Measurements from ENCODE around the gene NPC1L1. TPM values are rescaled to one million over a fixed set of nuclear protein-coding genes. Genes with fewer than 3 reads are reported as not detected.

Gene NPC1L1
- total and polyA plus RNA-seq, 2 of the 4 experiments (the other 2 are of a cell fraction): 0.07 TPM; not detected in 1

- Histone ChIP-seq H2AK9ac (replicated peaks; ENCODE audit: low read depth, low read length, poor library complexity) (peak overlapping the region; percentile 70), H3K56ac (ENCODE audit: extremely low read depth, insufficient read depth, low read length) (0 out of 2 replicates have a peak overlapping the region, but pooled peaks have one; percentile 45), H3K9me3 (ENCODE audit: control insufficient read depth, insufficient read depth, low read length) (no peaks in the 10 kb centered on the region), H3K4ac (ENCODE audit: low read depth, low read length) (0 out of 2 replicates have a peak overlapping the region, but pooled peaks have one; percentile 15), H3K18ac (ENCODE audit: low read depth, low read length) (no peak overlapping the region), H2BK120ac (ENCODE audit: low read depth, low read length) (no peak overlapping the region), H3K4me2 (ENCODE audit: low read depth, low read length) (peak overlapping the region; percentile 100), H4K8ac (ENCODE audit: low read depth in 2 of 2, low read length in 2 of 2) (peak overlapping the region; percentile 82 to 95), H2AK5ac (ENCODE audit: low read depth, low read length) (peak overlapping the region; percentile 93), H3K23ac (ENCODE audit: low read depth, low read length) (0 out of 2 replicates have a peak overlapping the region, but pooled peaks have one; percentile 29), H2BK15ac (ENCODE audit: low read depth, low read length) (no peak overlapping the region), H3K9ac (ENCODE audit: low read depth, low read length) (peak overlapping the region; percentile 85), H3K36me3 (ENCODE audit: control insufficient read depth, insufficient read depth, low read length) (peaks cover 54% of the 10 kb centered on the region), H3K27me3 (ENCODE audit: control insufficient read depth, insufficient read depth, low read length) (no peaks in the 10 kb centered on the region), H2AFZ (replicated peaks; ENCODE audit: low read length, poor library complexity) (no peak overlapping the region), H2BK20ac (ENCODE audit: low read depth, low read length) (no peak overlapping the region), H3K9me1 (ENCODE audit: insufficient read depth, low read length) (peaks cover 13% of the 10 kb centered on the region), H3K14ac (replicated peaks; ENCODE audit: low read depth, low read length) (peak overlapping the region; percentile 59; the same call in 1 of the 2 replicates), H3K4me3 (ENCODE audit: insufficient read depth, low read depth, low read length) (peak overlapping the region; percentile 93), H3K4me1 (ENCODE audit: control insufficient read depth, insufficient read depth, low read length) (peaks cover 5% of the 10 kb centered on the region), H4K20me1 (ENCODE audit: insufficient read depth, low read length) (peaks cover 9% of the 10 kb centered on the region), H3K79me1 (ENCODE audit: low read depth in 1 of 2, low read length in 2 of 2) (peaks cover 53 to 63% of the 10 kb centered on the region in 2 experiments), H4K91ac (ENCODE audit: insufficient read depth, low read depth, low read length) (no peak overlapping the region; the same call in 1 of the 2 replicates), H2BK5ac (ENCODE audit: low read depth, low read length, poor library complexity, severe bottlenecking) (no peak overlapping the region), H3K27ac (ENCODE audit: insufficient read depth, low read length) (peak overlapping the region; percentile 7; the same call in 1 of the 2 replicates), H4K5ac (ENCODE audit: low read depth, low read length) (no peak overlapping the region)
- ATAC-seq (ENCODE audit: low read depth) (no peak), DNase-seq (no peak)
- TF ChIP-seq RCOR1 (IDR thresholded peaks at IDR 0.05; ENCODE audit: insufficient replicate concordance, low read length) (no peak), RFX5 (IDR thresholded peaks at IDR 0.05; ENCODE audit: low read depth, low read length) (no peak), CTCF (conservative IDR thresholded peaks at IDR 0.05; ENCODE audit: low read depth, low read length) (no peak), MAZ (IDR thresholded peaks at IDR 0.05; ENCODE audit: borderline replicate concordance, low read depth, low read length) (no peak), MAFK (IDR thresholded peaks at IDR 0.05; ENCODE audit: low read depth, low read length) (no peak), FOS (IDR thresholded peaks at IDR 0.05; ENCODE audit: low read depth, low read length) (no peak), USF2 (IDR thresholded peaks at IDR 0.05; ENCODE audit: low read depth, low read length) (no peak), CHD1 (IDR thresholded peaks at IDR 0.05; ENCODE audit: low read depth, low read length) (no peak), POLR2A (IDR thresholded peaks at IDR 0.05; ENCODE audit: low read depth, low read length) (no peak), SMC3 (IDR thresholded peaks at IDR 0.05; ENCODE audit: low read depth, low read length) (no peak), CEBPB (IDR thresholded peaks at IDR 0.05; ENCODE audit: low read depth, low read length) (no peak), ELK1 (IDR thresholded peaks at IDR 0.05; ENCODE audit: borderline replicate concordance, low read depth, low read length) (no peak), RAD21 (IDR thresholded peaks at IDR 0.05; ENCODE audit: low read length) (no peak), NFE2L2 (IDR thresholded peaks at IDR 0.05; ENCODE audit: low read depth, low read length) (no peak), BHLHE40 (IDR thresholded peaks at IDR 0.05; ENCODE audit: low read depth, low read length) (no peak), MXI1 (IDR thresholded peaks at IDR 0.05; ENCODE audit: borderline replicate concordance, low read depth, low read length) (no peak)
- ChIA-PET POLR2A (ENCODE audit: unreplicated experiment) (no interaction called here), CTCF (no interaction called here)
- intact Hi-C loops (cut with micrococcal nuclease): no loop called here
- in situ Hi-C loops (cut with MboI; ENCODE audit: low sequenced_read_pairs): no loop called here
- dilution Hi-C loops (cut with HindIII; ENCODE audit: low sequenced_read_pairs, unreplicated experiment): no loop called here
- WGBS, 2 experiments (ENCODE audit: extremely low coverage in 2 of 2, insufficient read length in 1 of 2): no CpG with 5 or more reads among the region's 5 CpGs
- no TSS peak for BruUV-seq (replicated peaks)
Measured at GRCh38 chr7:44572771-44573170, 31.6 kb upstream of the NPC1L1 start.
